ENCODE data around the gene ATCAY.
"Not testable (repeated sequence)": the region's sequence is repeated elsewhere in the genome, so short reads cannot be mapped to it uniquely, and the experiment has no call there.

The ATCAY gene

GRCh38 chr19:3904233-3904632, 23.7 kb downstream of the ATCAY start:
- no peak for DNase-seq

- DNase-seq, result no peak
These were observed 27.3 kb downstream of the ATCAY start for GRCh38 chr19:3907626-3908265.

GRCh38 chr19:3908266-3909054, 28.0 kb downstream of the ATCAY start:
- DNase-seq, result no peak

GRCh38 chr19:3910105-3910504, 29.6 kb downstream of the ATCAY start:
- no peak for DNase-seq

- no peak for DNase-seq
These were observed 33.7 kb downstream of the ATCAY start for GRCh38 chr19:3914199-3914598.

- DNase-seq, result no peak
These were observed 35.5 kb downstream of the ATCAY start for GRCh38 chr19:3916033-3916432.

- DNase-seq, result no peak
These were observed 39.3 kb downstream of the ATCAY start for GRCh38 chr19:3919793-3920192.

- no peak for DNase-seq
These were observed 42.7 kb downstream of the ATCAY start for GRCh38 chr19:3923096-3923758.

- DNase-seq, result no peak
These were observed 43.4 kb downstream of the ATCAY start for GRCh38 chr19:3923912-3924311.

GRCh38 chr19:3931041-3931440, 50.6 kb downstream of the ATCAY start:
- DNase-seq, result no peak

GRCh38 chr19:3932931-3933810, 52.7 kb downstream of the ATCAY start, which contains the start of gene NMRK2:
Gene NMRK2 (plus strand): TSS chr19:3933069. CDS start chr19:3933672, 603 bp downstream.
- no peak for DNase-seq

GRCh38 chr19:3936506-3937442, 56.3 kb downstream of the ATCAY start:
- no peak for DNase-seq

GRCh38 chr19:3938300-3938950, 57.9 kb downstream of the ATCAY start:
- DNase-seq, result not testable (repeated sequence)

GRCh38 chr19:3942790-3943409, 62.4 kb downstream of the ATCAY start:
- DNase-seq, result no peak

- no peak for DNase-seq
These were observed 63.7 kb downstream of the ATCAY start for GRCh38 chr19:3944018-3944721.

- no peak for DNase-seq
These were observed 65.4 kb downstream of the ATCAY start for GRCh38 chr19:3945838-3946237.

- DNase-seq, result not testable (repeated sequence)
These were observed 66.9 kb downstream of the ATCAY start for GRCh38 chr19:3947316-3947933.

GRCh38 chr19:3949294-3949693, 68.8 kb downstream of the ATCAY start:
- no peak for DNase-seq

Data from CD4-positive, alpha-beta T cell treated with Interleukin-4 for 1 hour (primary cell).